Prostate gland (tissue), 2 donors: ENCODE results near the gene COL24A1.

Source experiments
- CTCF ChIP-seq, 4 experiments: fragments of 200-600 bp in 2 of 4; fragments of 450-650 bp in 2 of 4; sonication (generic) in 2 of 4; IDR thresholded peaks; 1 replicate in 3 of 4; 2 replicates in 1 of 4; pipeline ENCODE4 v1.5.1; 2016 to 2019; ENCODE audit warnings: antibody characterized with exemption in 4 of 4, mild to moderate bottlenecking in 2 of 4, moderate library complexity in 2 of 4
- POLR2A ChIP-seq: fragments of 450-650 bp; IDR thresholded peaks from one replicate; pipeline ENCODE4 v1.6.1; 2016; ENCODE audit warnings: antibody characterized with exemption, mild to moderate bottlenecking
- POLR2AphosphoS5 ChIP-seq: sonication (generic); formaldehyde crosslinking; IDR thresholded peaks from one replicate; pipeline ENCODE4 v1.6.1; 2017; ENCODE audit warnings: antibody characterized with exemption

- TF ChIP-seq CTCF (IDR thresholded peaks at IDR 0.05) = no peak
- no peak for TF ChIP-seq POLR2A
- peak; percentile 29 for TF ChIP-seq POLR2AphosphoS5
Measured at GRCh38 chr1:85865213-85865612, 291.4 kb downstream of the COL24A1 start.
